ENCODE data around the gene SMCP.

DNA sequence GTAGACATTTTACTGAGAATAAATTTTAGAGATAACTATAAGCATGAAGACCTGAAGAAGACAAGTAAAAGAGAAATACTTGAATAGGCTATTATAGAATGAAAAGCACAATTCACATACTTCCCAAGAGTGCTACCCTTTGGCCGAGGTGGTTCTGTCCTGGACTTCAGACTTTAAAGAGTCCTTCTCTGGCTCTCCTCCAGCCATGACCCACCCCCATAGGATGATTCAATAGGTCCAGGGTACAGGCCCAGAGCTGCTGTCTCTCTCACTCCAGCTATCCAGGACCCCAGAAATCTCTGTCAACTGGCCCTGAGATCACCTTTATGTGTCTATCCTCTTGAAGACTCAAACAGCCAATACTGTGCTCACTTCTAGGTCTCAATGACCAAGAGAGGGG lies 1.3 kb upstream of the SMCP start:
- TF ChIP-seq, protein P1, sequence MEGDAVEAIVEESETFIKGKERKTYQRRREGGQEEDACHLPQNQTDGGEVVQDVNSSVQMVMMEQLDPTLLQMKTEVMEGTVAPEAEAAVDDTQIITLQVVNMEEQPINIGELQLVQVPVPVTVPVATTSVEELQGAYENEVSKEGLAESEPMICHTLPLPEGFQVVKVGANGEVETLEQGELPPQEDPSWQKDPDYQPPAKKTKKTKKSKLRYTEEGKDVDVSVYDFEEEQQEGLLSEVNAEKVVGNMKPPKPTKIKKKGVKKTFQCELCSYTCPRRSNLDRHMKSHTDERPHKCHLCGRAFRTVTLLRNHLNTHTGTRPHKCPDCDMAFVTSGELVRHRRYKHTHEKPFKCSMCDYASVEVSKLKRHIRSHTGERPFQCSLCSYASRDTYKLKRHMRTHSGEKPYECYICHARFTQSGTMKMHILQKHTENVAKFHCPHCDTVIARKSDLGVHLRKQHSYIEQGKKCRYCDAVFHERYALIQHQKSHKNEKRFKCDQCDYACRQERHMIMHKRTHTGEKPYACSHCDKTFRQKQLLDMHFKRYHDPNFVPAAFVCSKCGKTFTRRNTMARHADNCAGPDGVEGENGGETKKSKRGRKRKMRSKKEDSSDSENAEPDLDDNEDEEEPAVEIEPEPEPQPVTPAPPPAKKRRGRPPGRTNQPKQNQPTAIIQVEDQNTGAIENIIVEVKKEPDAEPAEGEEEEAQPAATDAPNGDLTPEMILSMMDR (IDR thresholded peaks at IDR 0.05) = no peak
- no peak for TF ChIP-seq POLR2A (IDR thresholded peaks at IDR 0.05)
